GM12891 (cell line): ENCODE measurements around the gene PPFIA1.

Source experiments
- PAX5 ChIP-seq: IDR thresholded peaks from 2 replicates; pipeline ENCODE4 v1.6.1; 2011; ENCODE audit warnings: low read length, moderate library complexity, mild to moderate bottlenecking; ENCODE audit not compliant: insufficient read depth, severe bottlenecking
- POLR2A ChIP-seq: IDR thresholded peaks from 2 replicates; pipeline ENCODE4 v1.6.1; 2011; ENCODE audit warnings: low read depth, low read length, control low read depth
- POLR2AphosphoS5 ChIP-seq: IDR thresholded peaks from 2 replicates; pipeline ENCODE4 v1.6.1; 2011; ENCODE audit warnings: low read depth, low read length, control low read depth
- POU2F2 ChIP-seq: IDR thresholded peaks from 2 replicates; pipeline ENCODE4 v1.6.1; 2011; ENCODE audit warnings: low read depth, mild to moderate bottlenecking, control low read depth, low read length, moderate library complexity
- SPI1 ChIP-seq: IDR thresholded peaks from 2 replicates; pipeline ENCODE4 v1.6.1; 2011; ENCODE audit warnings: low read depth, low read length, control low read depth
- TAF1 ChIP-seq: IDR thresholded peaks from 2 replicates; pipeline ENCODE4 v1.6.1; 2011; ENCODE audit warnings: low read depth, low read length, control low read depth

GRCh38 chr11:70359451-70360205 lies 89.1 kb downstream of the PPFIA1 start:
- no peak for TF ChIP-seq POLR2AphosphoS5
- TF ChIP-seq POLR2A, result no peak
- no peak for TF ChIP-seq TAF1
- TF ChIP-seq POU2F2, result no peak
- no peak for TF ChIP-seq PAX5
- no peak for TF ChIP-seq SPI1
